Upper lobe of left lung (tissue), 6 donors: ENCODE measurements around the gene OLIG2. TPM values are rescaled to one million over a fixed set of nuclear protein-coding genes. Genes with fewer than 3 reads are reported as not detected.

ENCODE experiments used
- ATAC-seq, 2 donors: fragments of 200-7000 bp; cut with Tn5 transposase; one replicate each; pipeline ENCODE4 v1.9.1; 2022; ENCODE audit warnings: mild to moderate bottlenecking in 2 of 2, moderate library complexity in 2 of 2; ENCODE audit not compliant: low FRiP score in 2 of 2
- DNase-seq, 2 donors: peaks; one replicate each; pipeline ENCODE4 v3.0.0-alpha.2; 2019 to 2020
- H3K27ac ChIP-seq, 4 donors: fragments of 200-600 bp; sonication (generic); one replicate each; pipeline ENCODE4 v1.5.1; 2016 to 2019
- H3K27me3 ChIP-seq, 4 donors: fragments of 200-600 bp; sonication (generic); one replicate each; pipeline ENCODE4 v1.5.1; 2017 to 2019
- H3K36me3 ChIP-seq, 4 donors: fragments of 200-600 bp; sonication (generic); one replicate each; pipeline ENCODE4 v1.5.1; 2016 to 2019
- H3K4me1 ChIP-seq, 4 donors: fragments of 200-600 bp; sonication (generic); one replicate each; pipeline ENCODE4 v1.5.1; 2018 to 2019
- H3K4me3 ChIP-seq, 4 donors: fragments of 200-600 bp; sonication (generic); one replicate each; pipeline ENCODE4 v1.5.1; 2017 to 2019; ENCODE audit warnings: mild to moderate bottlenecking in 2 of 4, moderate library complexity in 1 of 4
- H3K9me3 ChIP-seq, 4 donors: fragments of 200-600 bp; sonication (generic); one replicate each; pipeline ENCODE4 v1.5.1; 2018 to 2019
- CTCF ChIP-seq, 6 experiments: fragments of 450-650 bp in 4 of 6; fragments of 200-600 bp in 2 of 6; sonication (generic) in 2 of 6; IDR thresholded peaks; one replicate each; pipeline ENCODE4 v1.5.1; 2016 to 2019; ENCODE audit warnings: antibody characterized with exemption in 6 of 6
- EP300 ChIP-seq, 4 donors: sonication (generic); formaldehyde crosslinking; IDR thresholded peaks; one replicate each; pipeline ENCODE4 v1.5.1; 2017; ENCODE audit warnings: antibody characterized with exemption in 4 of 4, control low read depth in 2 of 4
- POLR2A ChIP-seq, 4 donors: fragments of 450-650 bp; IDR thresholded peaks; one replicate each; pipeline ENCODE4 v1.5.1; 2016 to 2017; ENCODE audit warnings: antibody characterized with exemption in 4 of 4, mild to moderate bottlenecking in 2 of 4
- POLR2AphosphoS5 ChIP-seq, 2 donors: sonication (generic); formaldehyde crosslinking; IDR thresholded peaks; one replicate each; pipeline ENCODE4 v1.5.1; 2017; ENCODE audit warnings: antibody characterized with exemption in 2 of 2
- WGBS, 2 donors: methylation state at CpG; one replicate each; pipeline ENCODE4 v1.1.5; 2017 to 2018; 5-methylcytosine and 5-hydroxymethylcytosine counted together
- total RNA-seq, 6 donors: library from RNA; depleted of rRNA in 4 of 6; stranded (reverse); fragments of >200 nt in 4 of 6; gene quantifications; one replicate each; pipeline versions ENCODE4 v1.1.0 to v1.2.1, GENCODE V29; 2016 to 2021
- donor health status: DM: no; HTN: no; CAD: no; lungs with moderate emphysema.
- donor health status: DM: no; HTN: yes; CAD: no; lungs with severe emphysema.

OLIG2 gene
- total RNA-seq, 6 donors from 2014 or later: not detected

- Histone ChIP-seq H3K27me3 (peaks cover 0 to 27% (median 12%) of the 10 kb centered on the region in 4 donors), H3K4me3 (no peak overlapping the region), H3K9me3 (peaks cover 0 to 9% (median 5%) of the 10 kb centered on the region in 4 donors), H3K36me3 (no peaks in the 10 kb centered on the region), H3K27ac (no peak overlapping the region), H3K4me1 (peaks cover 22 to 28% (median 24%) of the 10 kb centered on the region in 4 donors)
- WGBS, 2 donors: 78 to 80% methylated on average over 4 of the region's 4 CpGs
- ATAC-seq (no peak), DNase-seq (no peak)
- no peak for TF ChIP-seq CTCF (IDR thresholded peaks at IDR 0.05)
- no peak for TF ChIP-seq POLR2A (IDR thresholded peaks at IDR 0.05)
- no peak for TF ChIP-seq POLR2AphosphoS5 (IDR thresholded peaks at IDR 0.05)
- TF ChIP-seq EP300 (IDR thresholded peaks at IDR 0.05): no peak
Observed at GRCh38 chr21:33073636-33074035, 47.9 kb downstream of the OLIG2 start.

GRCh38 chr21:33075128-33075527 lies 49.4 kb downstream of the OLIG2 start:
- TF ChIP-seq POLR2AphosphoS5 (IDR thresholded peaks at IDR 0.05) (no peak), POLR2A (IDR thresholded peaks at IDR 0.05) (no peak), EP300 (IDR thresholded peaks at IDR 0.05) (no peak), CTCF (IDR thresholded peaks at IDR 0.05) (no peak)
- Histone ChIP-seq H3K36me3 (no peaks in the 10 kb centered on the region), H3K9me3 (no peaks in the 10 kb centered on the region), H3K27me3 (peaks cover 0 to 16% (median 7%) of the 10 kb centered on the region in 4 donors), H3K27ac (no peak overlapping the region), H3K4me3 (no peak overlapping the region), H3K4me1 (peaks cover 18 to 21% (median 18%) of the 10 kb centered on the region in 4 donors)
- 27 to 41% methylated on average over 9 of the region's 9 CpGs for WGBS, 2 donors
- DNase-seq (no peak), ATAC-seq (no peak)

- Histone ChIP-seq H3K27ac (no peak overlapping the region), H3K4me1 (peaks cover 14 to 15% (median 15%) of the 10 kb centered on the region in 4 donors), H3K36me3 (no peaks in the 10 kb centered on the region), H3K4me3 (no peak overlapping the region), H3K27me3 (peaks cover 0 to 13% (median 6%) of the 10 kb centered on the region in 4 donors), H3K9me3 (no peaks in the 10 kb centered on the region)
- TF ChIP-seq CTCF (IDR thresholded peaks at IDR 0.05): no peak
- no peak for TF ChIP-seq POLR2A (IDR thresholded peaks at IDR 0.05)
- no peak for TF ChIP-seq EP300 (IDR thresholded peaks at IDR 0.05)
- no peak for TF ChIP-seq POLR2AphosphoS5 (IDR thresholded peaks at IDR 0.05)
- ATAC-seq (no peak), DNase-seq (no peak)
- 50 to 61% methylated on average over 7 to 11 of the region's 11 CpGs for WGBS, 2 donors
Observed at GRCh38 chr21:33075596-33076195, 50.0 kb downstream of the OLIG2 start.

- TF ChIP-seq POLR2A (IDR thresholded peaks at IDR 0.05) (no peak), POLR2AphosphoS5 (IDR thresholded peaks at IDR 0.05) (no peak), CTCF (IDR thresholded peaks at IDR 0.05) (no peak), EP300 (IDR thresholded peaks at IDR 0.05) (no peak)
- Histone ChIP-seq H3K27me3 (peaks cover 0 to 3% (median 0%) of the 10 kb centered on the region in 4 donors), H3K4me3 (no peak overlapping the region), H3K4me1 (peaks cover 3 to 4% (median 4%) of the 10 kb centered on the region in 4 donors), H3K9me3 (no peaks in the 10 kb centered on the region), H3K27ac (no peak overlapping the region), H3K36me3 (no peaks in the 10 kb centered on the region)
- WGBS, 2 donors: 86 to 87% methylated on average over 11 of the region's 11 CpGs
- DNase-seq (no peak), ATAC-seq (no peak)
Observed at GRCh38 chr21:33076600-33077329, 51.0 kb downstream of the OLIG2 start.

Other genes with a start within 250 kb of the OLIG2 start
- 1 to 10 TPM in 3 of 6 donors, under 1 TPM in 2, not detected in 1; 0.54 to 3.2 (median 2.0) TPM for gene OLIG1, start 44.2 kb downstream of the OLIG2 start, total RNA-seq
- gene IFNAR2, start 204.0 kb downstream of the OLIG2 start, total RNA-seq: 10 to 100 TPM; 10.5 to 36.0 (median 22.3) TPM
- 10 to 100 TPM; 11.5 to 49.2 (median 41.0) TPM for gene IL10RB, start 240.4 kb downstream of the OLIG2 start, total RNA-seq